H9 (cell line): ENCODE data around the gene SPTBN4. TPM values are rescaled to one million over a fixed set of nuclear protein-coding genes. Genes with fewer than 3 reads are reported as not detected.
A peak's percentile ranks its signal among the peaks of the same experiment; 100 is the strongest.

ENCODE experiments used
- DNase-seq: peaks from one replicate; pipeline ENCODE4 v3.0.0-alpha.2; 2017
- H2AFZ ChIP-seq: one replicate; pipeline ENCODE4 v1.6.1; 2013; ENCODE audit warnings: mild to moderate bottlenecking, low read length, control low read depth, moderate library complexity
- H2AK5ac ChIP-seq: 2 replicates; pipeline ENCODE4 v1.6.1; 2013; ENCODE audit warnings: low read length, control low read depth, mixed read lengths; ENCODE audit not compliant: insufficient read length
- H2BK120ac ChIP-seq: one replicate; pipeline ENCODE4 v1.6.1; 2013; ENCODE audit warnings: low read depth, mild to moderate bottlenecking, low read length, control low read depth, inconsistent platforms; ENCODE audit not compliant: poor library complexity, severe bottlenecking
- H2BK12ac ChIP-seq: 2 replicates; pipeline ENCODE4 v1.6.1; 2013; ENCODE audit warnings: low read length, control low read depth, mixed read lengths, low read depth; ENCODE audit not compliant: insufficient read length
- H2BK15ac ChIP-seq: 2 replicates; pipeline ENCODE4 v1.6.1; 2013; ENCODE audit warnings: low read depth, low read length, control low read depth
- H2BK20ac ChIP-seq: one replicate; pipeline ENCODE4 v1.6.1; 2013; ENCODE audit warnings: low read depth, mild to moderate bottlenecking, low read length, control low read depth, inconsistent platforms; ENCODE audit not compliant: poor library complexity, severe bottlenecking
- H2BK5ac ChIP-seq: 2 replicates; pipeline ENCODE4 v1.6.1; 2013; ENCODE audit warnings: low read length, control low read depth, mixed read lengths; ENCODE audit not compliant: insufficient read length
- H3K14ac ChIP-seq: 2 replicates; pipeline ENCODE4 v1.6.1; 2013; ENCODE audit warnings: low read length, control low read depth; ENCODE audit not compliant: insufficient read depth
- H3K18ac ChIP-seq: 2 replicates; pipeline ENCODE4 v1.6.1; 2013; ENCODE audit warnings: low read depth, mild to moderate bottlenecking, mixed read lengths, low read length, control low read depth; ENCODE audit not compliant: insufficient read length
- H3K23ac ChIP-seq: 2 replicates; pipeline ENCODE4 v1.6.1; 2013; ENCODE audit warnings: low read length, control low read depth, mixed read lengths, low read depth; ENCODE audit not compliant: insufficient read length
- H3K23me2 ChIP-seq: 2 replicates; pipeline ENCODE4 v1.6.1; 2013; ENCODE audit warnings: low read depth, mild to moderate bottlenecking, mixed read lengths, low read length, control low read depth; ENCODE audit not compliant: insufficient read length, poor library complexity, severe bottlenecking
- H3K27ac ChIP-seq: 2 replicates; pipeline ENCODE4 v1.5.1; 2013; ENCODE audit warnings: low read length, control low read depth, mixed read lengths, low read depth; ENCODE audit not compliant: insufficient read length
- H3K27me3 ChIP-seq: 2 replicates; pipeline ENCODE4 v1.6.1; 2013; ENCODE audit warnings: low read length, control low read depth, inconsistent platforms; ENCODE audit not compliant: insufficient read depth
- H3K4ac ChIP-seq: 2 replicates; pipeline ENCODE4 v1.6.1; 2013; ENCODE audit warnings: low read depth, mild to moderate bottlenecking, control low read depth, inconsistent platforms, low read length, moderate library complexity
- H3K4me1 ChIP-seq: 2 replicates; pipeline ENCODE4 v1.6.1; 2013; ENCODE audit warnings: low read length, control low read depth, inconsistent platforms; ENCODE audit not compliant: insufficient read depth
- H3K4me2 ChIP-seq: 2 replicates; pipeline ENCODE4 v1.6.1; 2013; ENCODE audit warnings: low read length, control low read depth, mixed read lengths; ENCODE audit not compliant: insufficient read length, insufficient read depth
- H3K56ac ChIP-seq: 2 replicates; pipeline ENCODE4 v1.6.1; 2013; ENCODE audit warnings: low read depth, mild to moderate bottlenecking, mixed read lengths, low read length, control low read depth; ENCODE audit not compliant: insufficient read length
- H3K79me1 ChIP-seq: 2 replicates; pipeline ENCODE4 v1.6.1; 2013; ENCODE audit warnings: low read depth, mild to moderate bottlenecking, moderate library complexity, low read length, control low read depth, inconsistent platforms; ENCODE audit not compliant: insufficient read depth, poor library complexity, severe bottlenecking
- H3K79me2 ChIP-seq: 2 replicates; pipeline ENCODE4 v1.6.1; 2013; ENCODE audit warnings: low read length, control low read depth, inconsistent platforms; ENCODE audit not compliant: insufficient read depth
- H3K9ac ChIP-seq: 2 replicates; pipeline ENCODE4 v1.6.1; 2013; ENCODE audit warnings: low read length, control low read depth, mixed read lengths; ENCODE audit not compliant: insufficient read length; ENCODE audit errors: extremely low read depth
- H3K9me3 ChIP-seq: one replicate; pipeline ENCODE4 v1.6.1; 2013; ENCODE audit warnings: low read depth, low read length, inconsistent platforms; ENCODE audit not compliant: control insufficient read depth
- H3T11ph ChIP-seq: one replicate; pipeline ENCODE4 v1.6.1; 2013; ENCODE audit warnings: mild to moderate bottlenecking, low read length, control low read depth, inconsistent platforms
- H4K20me1 ChIP-seq: one replicate; pipeline ENCODE4 v1.6.1; 2013; ENCODE audit not compliant: control insufficient read depth, insufficient read length, insufficient read depth
- H4K5ac ChIP-seq: 2 replicates; pipeline ENCODE4 v1.6.1; 2013; ENCODE audit warnings: low read depth, mild to moderate bottlenecking, mixed read lengths, low read length, control low read depth; ENCODE audit not compliant: insufficient read length
- H4K8ac ChIP-seq: replicated peaks from 2 replicates; pipeline ENCODE4 v1.6.1; 2013; ENCODE audit warnings: low read length, control low read depth, mixed read lengths, low read depth; ENCODE audit not compliant: insufficient read length
- H4K91ac ChIP-seq: 2 replicates; pipeline ENCODE4 v1.6.1; 2013; ENCODE audit warnings: low read depth, mild to moderate bottlenecking, moderate library complexity, mixed read lengths, low read length, control low read depth; ENCODE audit not compliant: insufficient read length
- H3K27ac Mint-ChIP-seq, 3 experiments: 2 replicates in 2 of 3; 3 replicates in 1 of 3; pipeline ENCODE4 v1.8.0; 2020 to 2021; ENCODE audit warnings: mixed read lengths in 3 of 3, mild to moderate bottlenecking in 1 of 3, moderate library complexity in 1 of 3
- H3K27me3 Mint-ChIP-seq: 2 replicates; pipeline ENCODE4 v1.8.0; 2021; ENCODE audit warnings: low read depth, mild to moderate bottlenecking, moderate library complexity, mixed read lengths
- H3K36me3 Mint-ChIP-seq, 3 experiments: 2 replicates in 2 of 3; 3 replicates in 1 of 3; pipeline ENCODE4 v1.8.0; 2020 to 2021; ENCODE audit warnings: low read depth in 3 of 3, mixed read lengths in 3 of 3; ENCODE audit not compliant: insufficient read depth in 1 of 3
- H3K4me1 Mint-ChIP-seq, 2 experiments: 2 replicates each; pipeline ENCODE4 v1.8.0; 2020; ENCODE audit warnings: mixed read lengths in 2 of 2
- H3K4me3 Mint-ChIP-seq, 2 experiments: 2 replicates in 1 of 2; 3 replicates in 1 of 2; pipeline ENCODE4 v1.8.0; 2020 to 2021; ENCODE audit warnings: mild to moderate bottlenecking in 2 of 2, mixed read lengths in 2 of 2, moderate library complexity in 1 of 2
- H3K9me3 Mint-ChIP-seq, 2 experiments: 2 replicates in 1 of 2; 3 replicates in 1 of 2; pipeline ENCODE4 v1.8.0; 2020; ENCODE audit warnings: mild to moderate bottlenecking in 2 of 2, mixed read lengths in 2 of 2, moderate library complexity in 1 of 2
- CTCF ChIP-seq: fragments of 200-600 bp; sonication (generic); conservative IDR thresholded peaks from 3 replicates; pipeline ENCODE4 v1.8.0; 2021; ENCODE audit warnings: antibody characterized with exemption, mild to moderate bottlenecking
- WGBS: extraction: QIAGEN DNeasy Blood & Tissue Kit; methylation state at CpG from one replicate; pipeline ENCODE4 v1.1.7; 2013; ENCODE audit warnings: missing lambda C conversion rate, low lambda C conversion rate, mixed read lengths; ENCODE audit not compliant: insufficient read length; ENCODE audit errors: extremely low coverage; 5-methylcytosine and 5-hydroxymethylcytosine counted together
- total RNA-seq: library from RNA; stranded (reverse); gene quantifications from 2 replicates; pipeline ENCODE4 v1.2.1, GENCODE V29; 2021

The SPTBN4 gene
- total RNA-seq, 1 experiment from 2014 or later, result 2.9 TPM

GRCh38 chr19:40512110-40512472 lies 45.3 kb downstream of the SPTBN4 start:
- no peak overlapping the region for H4K8ac ChIP-seq
- no peak overlapping the region for H4K5ac ChIP-seq
- Mint-ChIP-seq H3K27ac (no peak overlapping the region), H3K9me3 (peaks cover 7 to 12% of the 10 kb centered on the region in 2 experiments; a peak in 4 of 5 replicates), H3K4me3 (peak overlapping the region in 1 of 2 experiments; percentile 70; a peak in 4 of 5 replicates), H3K27me3 (peaks cover 88% of the 10 kb centered on the region), H3K4me1 (peaks cover 0 to 10% of the 10 kb centered on the region in 2 experiments; a peak in 2 of 4 replicates), H3K36me3 (peaks cover 0 to 3% (median 0%) of the 10 kb centered on the region in 3 experiments; a peak in 1 of 7 replicates)
- H3K4me1 ChIP-seq, result no peaks in the 10 kb centered on the region
- H3K23me2 ChIP-seq, result no peaks in the 10 kb centered on the region
- no peak overlapping the region for H3K27ac ChIP-seq
- H3K18ac ChIP-seq, result no peak overlapping the region
- no peak overlapping the region for H2BK5ac ChIP-seq
- WGBS, result no CpG with 5 or more reads among the region's 1 CpG
- no peak overlapping the region for H2AK5ac ChIP-seq
- H3K23ac ChIP-seq, result no peak overlapping the region
- H4K91ac ChIP-seq, result no peak overlapping the region
- H2BK20ac ChIP-seq, result no peak overlapping the region
- H3K4me2 ChIP-seq, result peak overlapping the region; percentile 9
- no peaks in the 10 kb centered on the region for H3K79me2 ChIP-seq
- peaks cover 29% of the 10 kb centered on the region for H3K27me3 ChIP-seq
- H3K4ac ChIP-seq, result no peak overlapping the region
- no peak overlapping the region for H3T11ph ChIP-seq
- H2AFZ ChIP-seq, result no peak overlapping the region
- no peak overlapping the region for H3K14ac ChIP-seq
- H3K56ac ChIP-seq, result no peak overlapping the region
- TF ChIP-seq CTCF, result no peak
- H3K79me1 ChIP-seq, result no peaks in the 10 kb centered on the region
- no peak overlapping the region; the same call in 1 of the 2 replicates for H2BK15ac ChIP-seq
- H2BK120ac ChIP-seq, result no peak overlapping the region
- H3K9me3 ChIP-seq, result peaks cover 8% of the 10 kb centered on the region
- no peak for DNase-seq
- no peak overlapping the region for H3K9ac ChIP-seq
- H2BK12ac ChIP-seq, result no peak overlapping the region
- no peaks in the 10 kb centered on the region for H4K20me1 ChIP-seq
